Adrenal gland (tissue), 5 donors: ENCODE results near the gene ASCL3.

Experiments
- CTCF ChIP-seq, 6 experiments: fragments of 450-650 bp in 4 of 6; fragments of 200-600 bp in 2 of 6; sonication (generic) in 1 of 6; IDR thresholded peaks; 1 replicate in 5 of 6; 2 replicates in 1 of 6; pipeline versions ENCODE4 v1.5.1 to v1.8.0; 2016 to 2021; ENCODE audit warnings: antibody characterized with exemption in 6 of 6, mild to moderate bottlenecking in 2 of 6, moderate library complexity in 1 of 6
- POLR2A ChIP-seq, 2 donors: fragments of 450-650 bp; IDR thresholded peaks; one replicate each; pipeline ENCODE4 v1.6.1; 2017; ENCODE audit warnings: antibody characterized with exemption in 2 of 2, mild to moderate bottlenecking in 2 of 2, moderate library complexity in 1 of 2
- donor health status: DM: no; HTN: no; CAD: no.

DNA sequence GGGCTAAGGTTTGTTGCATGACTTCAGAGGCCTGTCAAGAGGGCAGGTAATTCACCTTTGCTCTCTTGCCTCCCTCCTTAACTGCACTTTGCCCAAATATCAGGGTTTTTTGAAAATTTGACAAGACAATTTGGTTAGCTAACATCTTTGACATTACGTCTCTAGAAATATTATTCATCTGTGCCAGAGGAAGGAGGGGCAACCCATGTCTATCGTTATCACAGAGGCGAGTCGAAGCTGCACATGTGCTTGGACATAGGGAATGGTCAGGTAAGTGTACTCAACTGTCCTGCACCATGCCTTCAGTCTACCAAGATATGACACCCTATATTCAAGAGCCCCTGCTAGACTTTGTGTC lies 28.2 kb downstream of the ASCL3 start:
- TF ChIP-seq POLR2A (IDR thresholded peaks at IDR 0.05) (no peak), CTCF (IDR thresholded peaks at IDR 0.05) (peak in 1 of 6 experiments; percentile 18)
